ENCODE measurements around the gene CXorf38. TPM values are rescaled to one million over a fixed set of nuclear protein-coding genes. Genes with fewer than 3 reads are reported as not detected.

The CXorf38 gene
- total and polyA plus RNA-seq, 9 of the 15 experiments (the other 6 are each of a cell fraction or from before 2014, with no cell fraction given), result 1.2 to 12.8 (median 8.4) TPM

- TF ChIP-seq ZNF79 (CRISPR knock-in tag; IDR thresholded peaks at IDR 0.05; ENCODE audit: low read depth) (no peak), ARNT (IDR thresholded peaks at IDR 0.05) (no peak), NFIC (IDR thresholded peaks at IDR 0.05) (0 out of 2 replicates have a peak, but pooled peaks have one; percentile 9), E2F8 (IDR thresholded peaks at IDR 0.05; ENCODE audit: low read depth, partially characterized antibody) (peak; percentile 24), MAX (CRISPR knock-in tag; IDR thresholded peaks at IDR 0.05) (peak; percentile 31; the same call in 1 of the 2 replicates), TOE1 (IDR thresholded peaks at IDR 0.05; ENCODE audit: borderline replicate concordance) (no peak), TOE1 (CRISPR knock-in tag; IDR thresholded peaks at IDR 0.05; ENCODE audit: borderline replicate concordance, low read depth) (no peak), PHB2 (IDR thresholded peaks at IDR 0.05; ENCODE audit: low read depth) (no peak), ZNF23 (CRISPR knock-in tag; IDR thresholded peaks at IDR 0.05) (no peak), CEBPG (CRISPR knock-in tag; IDR thresholded peaks at IDR 0.05) (no peak), CEBPG (tag; conservative IDR thresholded peaks at IDR 0.05 in 1 of 2, IDR thresholded peaks at IDR 0.05 in 1 of 2) (no peak), SAFB2 (IDR thresholded peaks at IDR 0.05; ENCODE audit: borderline replicate concordance, low read depth, low read length, severe bottlenecking) (no peak), PHB (CRISPR knock-in tag; IDR thresholded peaks at IDR 0.05) (no peak), ZNF12 (CRISPR knock-in tag; IDR thresholded peaks at IDR 0.05) (no peak), KLF16 (IDR thresholded peaks at IDR 0.05) (no peak), ZZZ3 (IDR thresholded peaks at IDR 0.05) (no peak), CXXC5 (CRISPR knock-in tag; IDR thresholded peaks at IDR 0.05) (peak; percentile 69), E2F5 (CRISPR knock-in tag; IDR thresholded peaks at IDR 0.05) (no peak), ZNF124 (CRISPR knock-in tag; IDR thresholded peaks at IDR 0.05) (no peak), POLR2H (tag; IDR thresholded peaks at IDR 0.05; ENCODE audit: low read depth) (no peak), RFX1 (IDR thresholded peaks at IDR 0.05) (peak; percentile 23; the same call in 1 of the 2 replicates), HMBOX1 (IDR thresholded peaks at IDR 0.05) (0 out of 2 replicates have a peak, but pooled peaks have one; percentile 18), SMAD3 (CRISPR knock-in tag; conservative IDR thresholded peaks at IDR 0.05) (no peak), SIN3A (IDR thresholded peaks at IDR 0.05; ENCODE audit: borderline replicate concordance in 2 of 2, control insufficient read depth in 1 of 2, low read depth in 2 of 2, low read length in 2 of 2) (peak; percentile 17 to 74; a peak in 2 of 4 replicates)
These were observed 66.6 kb downstream of the CXorf38 start, which contains the start of gene ATP6AP2 (continued) for GRCh38 chrX:40580537-40581335.

Data from K562 (cell line).